ENCODE results near the gene ZNF584.

Gene ZNF584

DNA sequence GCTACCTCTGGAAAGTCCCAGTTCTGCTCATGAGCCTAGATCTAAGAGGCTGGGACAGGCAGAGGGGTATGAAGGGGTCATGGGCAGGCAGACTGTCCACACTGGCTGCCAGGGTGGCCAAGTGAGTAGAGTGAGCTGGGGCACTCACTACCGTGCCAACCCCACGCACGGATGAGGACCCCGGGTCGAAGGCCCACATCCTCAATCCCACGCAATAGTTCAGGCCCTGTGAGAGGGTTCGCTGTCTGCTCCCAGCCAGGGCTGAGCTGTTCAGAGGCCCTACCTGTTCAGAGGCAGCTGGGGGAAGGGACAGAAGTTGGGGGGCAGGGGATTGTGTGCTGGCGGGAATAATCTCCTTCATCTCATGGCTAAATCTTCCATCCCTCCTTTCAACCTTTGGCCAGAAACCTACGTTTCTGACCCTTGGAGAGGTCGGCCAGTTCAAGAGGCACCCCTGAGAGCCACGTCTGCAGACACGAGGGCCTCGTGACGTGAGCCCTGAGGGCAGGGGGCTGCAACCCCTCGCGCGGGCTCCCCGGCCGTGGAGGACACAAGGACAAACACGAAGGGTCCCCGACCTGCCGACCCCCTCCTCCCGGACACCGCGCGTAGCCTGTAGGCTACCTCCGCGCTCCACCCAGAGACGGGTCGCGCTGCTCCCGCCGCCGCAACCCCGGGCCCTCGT, 22.4 kb upstream of the ZNF584 start:
- peak overlapping the region; percentile 98 for H3K27ac ChIP-seq
- no peaks in the 10 kb centered on the region for H3K27me3 ChIP-seq (ENCODE audit: insufficient read depth, low read depth, severe bottlenecking)
- no peak for TF ChIP-seq CTCF (IDR thresholded peaks at IDR 0.05; ENCODE audit: low read depth, low read length)
- H3K4me3 ChIP-seq (ENCODE audit: low read depth, low read length), result peak overlapping the region; percentile 98
- peaks cover 29% of the 10 kb centered on the region for H3K36me3 ChIP-seq
- DNase-seq, result peak; percentile 35
- no peaks in the 10 kb centered on the region for H3K9me3 ChIP-seq (ENCODE audit: severe bottlenecking)

- Histone ChIP-seq H3K4me3 (ENCODE audit: low read depth, low read length) (peak within 1 kb of the TSS; percentile 98), H3K27me3 (ENCODE audit: insufficient read depth, low read depth, severe bottlenecking) (no peaks in the 10 kb centered on the region), H3K36me3 (peaks cover 36% of the 10 kb centered on the region), H3K9me3 (ENCODE audit: severe bottlenecking) (no peaks in the 10 kb centered on the region), H3K27ac (peak within 1 kb of the TSS; percentile 98)
- TF ChIP-seq CTCF (IDR thresholded peaks at IDR 0.05; ENCODE audit: low read depth, low read length), result no peak
- peak; percentile 96 for DNase-seq
Measured at GRCh38 chr19:58386576-58387337, 21.7 kb upstream of the ZNF584 start, which contains the start of gene RPS5. RPS5 (plus strand) TSS chr19:58387269; CDS start chr19:58388138, 869 bp downstream.

DNA sequence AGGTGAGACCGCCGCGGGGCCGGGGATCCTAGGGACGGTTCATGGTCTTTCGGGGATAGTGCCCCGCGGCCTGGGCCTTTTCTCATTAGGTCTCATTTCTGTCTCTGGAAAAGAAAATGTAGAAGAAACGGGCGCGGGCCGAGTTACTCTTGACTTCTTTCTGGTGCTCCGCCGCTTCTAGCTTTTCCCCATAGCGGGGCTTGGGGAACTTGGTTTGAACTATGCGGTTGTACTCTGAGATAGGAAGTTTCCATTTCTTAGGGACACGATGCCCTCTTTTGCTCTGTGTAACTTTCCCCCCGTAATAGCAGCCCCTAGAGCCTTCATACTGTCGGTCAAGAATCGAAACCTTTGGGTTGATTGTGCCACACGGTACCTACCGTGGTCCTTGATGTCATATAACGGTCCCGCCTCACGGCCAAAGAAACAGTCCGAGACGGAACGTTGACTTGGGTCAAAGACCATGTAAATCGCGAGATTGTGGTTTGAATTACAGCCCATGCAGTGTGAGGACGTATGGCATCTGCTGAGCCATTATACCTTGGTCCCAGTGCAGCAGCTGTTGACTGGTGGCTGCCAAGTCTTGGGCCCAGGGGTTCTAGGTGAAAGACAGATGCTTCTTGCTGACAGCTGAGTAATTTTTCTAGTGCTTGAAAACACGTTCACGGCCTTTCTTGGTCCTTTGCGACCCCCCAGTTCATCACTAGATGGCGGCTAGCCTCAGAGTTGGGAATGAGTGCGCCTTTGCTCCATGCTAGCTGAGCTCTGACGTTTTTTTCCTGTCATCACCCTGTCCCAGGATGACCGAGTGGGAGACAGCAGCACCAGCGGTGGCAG, 20.9 kb upstream of the ZNF584 start:
- peaks cover 44% of the 10 kb centered on the region for H3K36me3 ChIP-seq
- no peak for TF ChIP-seq CTCF (IDR thresholded peaks at IDR 0.05; ENCODE audit: low read depth, low read length)

DNA sequence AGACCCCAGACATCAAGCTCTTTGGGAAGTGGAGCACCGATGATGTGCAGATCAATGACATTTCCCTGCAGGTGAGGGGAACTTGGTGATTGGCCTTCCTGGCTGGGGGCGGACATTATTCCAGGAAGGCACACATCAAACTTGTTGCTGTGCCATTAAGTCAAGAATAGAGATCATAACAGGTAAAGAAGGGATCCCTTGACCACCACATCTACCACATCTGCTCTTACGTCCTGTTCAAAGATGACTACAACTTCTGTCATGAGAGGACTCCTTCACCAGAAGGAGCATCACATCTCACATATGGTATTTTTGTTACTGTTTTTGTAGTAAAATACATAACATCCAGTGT, 20.3 kb upstream of the ZNF584 start:
- no peak for TF ChIP-seq CTCF (IDR thresholded peaks at IDR 0.05; ENCODE audit: low read depth, low read length)
- H3K9me3 ChIP-seq (ENCODE audit: severe bottlenecking), result no peaks in the 10 kb centered on the region
- DNase-seq, result no peak
- peak overlapping the region; percentile 98 for H3K4me3 ChIP-seq (ENCODE audit: low read depth, low read length)
- H3K27me3 ChIP-seq (ENCODE audit: insufficient read depth, low read depth, severe bottlenecking), result no peaks in the 10 kb centered on the region
- peaks cover 50% of the 10 kb centered on the region for H3K36me3 ChIP-seq
- no peak overlapping the region for H3K27ac ChIP-seq

More for the DNA sequence above, 20.9 kb upstream of the ZNF584 start:
- H3K9me3 ChIP-seq (ENCODE audit: severe bottlenecking), result no peaks in the 10 kb centered on the region
- no peak for DNase-seq
- no peaks in the 10 kb centered on the region for H3K27me3 ChIP-seq (ENCODE audit: insufficient read depth, low read depth, severe bottlenecking)
- peak overlapping the region; percentile 98 for H3K4me3 ChIP-seq (ENCODE audit: low read depth, low read length)
- H3K27ac ChIP-seq, result peak overlapping the region; percentile 98

- no peak for DNase-seq
- Histone ChIP-seq H3K27me3 (ENCODE audit: insufficient read depth, low read depth, severe bottlenecking) (no peaks in the 10 kb centered on the region), H3K27ac (no peak overlapping the region), H3K9me3 (ENCODE audit: severe bottlenecking) (no peaks in the 10 kb centered on the region), H3K4me3 (ENCODE audit: low read depth, low read length) (no peak overlapping the region), H3K36me3 (peaks cover 72% of the 10 kb centered on the region)
- TF ChIP-seq CTCF (IDR thresholded peaks at IDR 0.05; ENCODE audit: low read depth, low read length), result no peak
Measured at GRCh38 chr19:58392945-58393724, 15.3 kb upstream of the ZNF584 start.

All from WERI-Rb-1 (cell line).